ENCODE measurements around the gene RNF17.

RNF17 gene

GRCh38 chr13:24861617-24862362 is 97.8 kb downstream of the RNF17 start:
- DNase-seq (ENCODE audit: low read depth) = no peak

GRCh38 chr13:24863748-24864540 is 100.0 kb downstream of the RNF17 start:
- no peak for DNase-seq (ENCODE audit: low read depth)

- DNase-seq (ENCODE audit: low read depth) = no peak
Observed at GRCh38 chr13:24864579-24864978, 100.6 kb downstream of the RNF17 start.

GRCh38 chr13:24865163-24865953 is 101.4 kb downstream of the RNF17 start:
- DNase-seq (ENCODE audit: low read depth) = no peak

- DNase-seq (ENCODE audit: low read depth) = no peak
Observed at GRCh38 chr13:24866488-24866887, 102.5 kb downstream of the RNF17 start.

GRCh38 chr13:24868874-24869273 is 104.9 kb downstream of the RNF17 start:
- DNase-seq (ENCODE audit: low read depth) = no peak

- no peak for DNase-seq (ENCODE audit: low read depth)
Observed at GRCh38 chr13:24870380-24870760, 106.4 kb downstream of the RNF17 start.

GRCh38 chr13:24875566-24875965 is 111.6 kb downstream of the RNF17 start:
- DNase-seq (ENCODE audit: low read depth) = no peak

- no peak for DNase-seq (ENCODE audit: low read depth)
Observed at GRCh38 chr13:24877531-24877930, 113.6 kb downstream of the RNF17 start.

- DNase-seq (ENCODE audit: low read depth) = no peak
Observed at GRCh38 chr13:24878340-24878739, 114.4 kb downstream of the RNF17 start.

- no peak for DNase-seq (ENCODE audit: low read depth)
Observed at GRCh38 chr13:24882665-24883064, 118.7 kb downstream of the RNF17 start.

GRCh38 chr13:24887759-24888158 is 123.8 kb downstream of the RNF17 start:
- no peak for DNase-seq (ENCODE audit: low read depth)

GRCh38 chr13:24888291-24888931 is 124.4 kb downstream of the RNF17 start:
- no peak for DNase-seq (ENCODE audit: low read depth)

- DNase-seq (ENCODE audit: low read depth) = no peak
Observed at GRCh38 chr13:24890256-24890655, 126.3 kb downstream of the RNF17 start.

GRCh38 chr13:24891476-24892108 is 127.6 kb downstream of the RNF17 start:
- no peak for DNase-seq (ENCODE audit: low read depth)

- DNase-seq (ENCODE audit: low read depth) = no peak
Observed at GRCh38 chr13:24892829-24893228, 128.9 kb downstream of the RNF17 start.

- no peak for DNase-seq (ENCODE audit: low read depth)
Observed at GRCh38 chr13:24893863-24894262, 129.9 kb downstream of the RNF17 start.

GRCh38 chr13:24894277-24894971 is 130.5 kb downstream of the RNF17 start:
- no peak for DNase-seq (ENCODE audit: low read depth)

- DNase-seq (ENCODE audit: low read depth) = no peak
Observed at GRCh38 chr13:24894972-24895300, 131.0 kb downstream of the RNF17 start.

GRCh38 chr13:24896061-24896460 is 132.1 kb downstream of the RNF17 start:
- no peak for DNase-seq (ENCODE audit: low read depth)

GRCh38 chr13:24897293-24897692 is 133.3 kb downstream of the RNF17 start:
- DNase-seq (ENCODE audit: low read depth) = no peak
